OCI-LY3 (cell line): ENCODE data around the gene DKK3.

Experiments used
- CTCF ChIP-seq: fragments of 200-600, 300-600 bp; sonication (generic); IDR thresholded peaks from 2 replicates; pipeline ENCODE4 v1.5.1; 2014; ENCODE audit warnings: antibody characterized with exemption, low read length, low read depth
- EZH2phosphoT487 ChIP-seq: fragments of 200-600 bp; shearing (Covaris generic); IDR thresholded peaks from 2 replicates; pipeline ENCODE4 v1.6.1; 2018; ENCODE audit warnings: antibody characterized with exemption, mixed run types, low read depth

DNA sequence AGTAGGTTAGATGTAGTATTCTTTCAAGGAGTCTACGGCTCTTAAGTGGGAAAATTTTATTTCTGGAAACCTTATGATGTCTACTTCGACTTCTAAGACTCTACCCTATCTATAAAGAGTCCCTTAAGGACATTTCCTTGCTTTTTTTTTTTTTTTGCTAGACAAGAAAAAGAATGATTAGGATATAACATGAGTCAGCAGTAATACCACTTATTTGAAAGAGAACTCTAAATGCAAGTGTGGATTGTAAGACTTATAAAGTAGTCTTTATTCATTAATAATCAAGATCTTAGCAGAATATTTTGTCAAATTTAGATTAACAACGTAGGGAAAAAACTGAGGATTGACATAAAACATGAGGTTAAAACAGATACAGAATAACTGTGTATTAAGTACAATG lies 71.0 kb downstream of the DKK3 start:
- TF ChIP-seq CTCF (no peak), EZH2phosphoT487 (no peak)
